HG02798 (cell line): ENCODE data around the gene KRTAP2-1.
"Not testable (repeated sequence)": the region's sequence is repeated elsewhere in the genome, so short reads cannot be mapped to it uniquely, and the experiment has no call there.

ENCODE experiments used
- ATAC-seq: cut with Tn5 transposase; IDR thresholded peaks from one replicate; pipeline ENCODE4 v1.9.1; 2021; ENCODE audit warnings: mild to moderate bottlenecking; ENCODE audit not compliant: unreplicated experiment, poor library complexity

The KRTAP2-1 gene

GRCh38 chr17:41046735-41047465 is at the start of gene KRTAP2-1:
Gene KRTAP2-1 (minus strand): TSS chr17:41047316. CDS start chr17:41047267, 49 bp downstream.
- ATAC-seq: not testable (repeated sequence)

- ATAC-seq: no peak
Observed at GRCh38 chr17:41096055-41096454, 48.9 kb upstream of the KRTAP2-1 start.

GRCh38 chr17:41088760-41089352 is 41.7 kb upstream of the KRTAP2-1 start:
- ATAC-seq: not testable (repeated sequence)

- not testable (repeated sequence) for ATAC-seq
Observed at GRCh38 chr17:41084100-41084856, 37.2 kb upstream of the KRTAP2-1 start, which contains the start of gene KRTAP4-7. Gene KRTAP4-7 (plus strand): TSS chr17:41084150. CDS start chr17:41084207, 57 bp downstream.

- not testable (repeated sequence) for ATAC-seq
Observed at GRCh38 chr17:41083427-41083826, 36.3 kb upstream of the KRTAP2-1 start.

GRCh38 chr17:41082626-41083025 is 35.5 kb upstream of the KRTAP2-1 start:
- no peak for ATAC-seq

GRCh38 chr17:41076788-41077187 is 29.7 kb upstream of the KRTAP2-1 start:
- ATAC-seq: no peak

- no peak for ATAC-seq
Observed at GRCh38 chr17:41073676-41074075, 26.6 kb upstream of the KRTAP2-1 start.

- no peak for ATAC-seq
Observed at GRCh38 chr17:41071606-41072360, 24.7 kb upstream of the KRTAP2-1 start.

- ATAC-seq: no peak
Observed at GRCh38 chr17:41069031-41069430, 21.9 kb upstream of the KRTAP2-1 start.

- no peak for ATAC-seq
Observed at GRCh38 chr17:41067281-41067680, 20.2 kb upstream of the KRTAP2-1 start.

- no peak for ATAC-seq
Observed at GRCh38 chr17:41065829-41066624, 18.9 kb upstream of the KRTAP2-1 start, which contains the start of gene KRTAP2-4. Gene KRTAP2-4 (minus strand): TSS chr17:41065879. CDS start chr17:41065845, 34 bp downstream.

GRCh38 chr17:41065016-41065689 is 18.0 kb upstream of the KRTAP2-1 start:
- not testable (repeated sequence) for ATAC-seq

- ATAC-seq: no peak
Observed at GRCh38 chr17:41064301-41064700, 17.2 kb upstream of the KRTAP2-1 start.

- no peak for ATAC-seq
Observed at GRCh38 chr17:41063449-41063848, 16.3 kb upstream of the KRTAP2-1 start.

- no peak for ATAC-seq
Observed at GRCh38 chr17:41061964-41062363, 14.8 kb upstream of the KRTAP2-1 start.

- no peak for ATAC-seq
Observed at GRCh38 chr17:41060052-41060604, 13.0 kb upstream of the KRTAP2-1 start, which contains the start of gene KRTAP2-3. Gene KRTAP2-3 (minus strand): TSS chr17:41060114. CDS start chr17:41060050, 64 bp downstream.

- not testable (repeated sequence) for ATAC-seq
Observed at GRCh38 chr17:41059276-41060051, 12.3 kb upstream of the KRTAP2-1 start.
